ENCODE data around the gene CEP295NL.

DNA sequence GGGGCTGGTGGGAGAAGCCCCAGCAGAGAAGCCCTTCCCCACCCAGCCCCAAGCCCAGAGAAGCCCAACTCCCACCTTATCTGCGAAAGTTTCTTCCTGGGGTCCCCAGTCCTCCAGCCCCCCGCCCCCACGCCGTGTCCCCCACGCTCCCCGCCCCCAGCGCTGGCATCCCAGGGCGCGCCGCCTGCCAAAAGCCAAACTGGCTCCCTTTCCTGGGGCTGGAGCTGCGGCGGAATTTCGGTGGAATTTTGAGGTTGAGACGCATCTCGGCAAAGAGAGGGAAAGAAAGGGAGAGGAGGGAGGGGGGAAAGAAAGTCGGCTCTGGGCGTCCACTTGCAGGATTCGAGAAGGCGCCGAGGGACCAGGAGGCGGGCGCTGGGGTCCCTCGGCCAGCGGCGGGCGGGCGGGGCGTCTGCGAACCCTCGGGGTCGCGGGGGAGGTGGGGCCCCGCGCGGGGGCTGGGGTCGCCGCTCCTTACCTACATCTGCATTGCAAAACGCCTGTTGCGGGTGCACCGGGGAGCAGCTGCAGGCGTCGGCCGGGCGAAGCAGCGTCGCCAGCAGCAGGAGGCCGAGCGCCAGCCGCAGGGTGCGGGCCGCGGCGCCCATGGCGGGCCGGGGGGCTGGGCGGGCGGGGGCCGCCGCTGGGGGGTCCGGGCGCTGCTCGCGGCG lies 21.6 kb upstream of the CEP295NL start:
- TF ChIP-seq SP1 (IDR thresholded peaks at IDR 0.05; ENCODE audit: low read depth) (no peak), CEBPB (IDR thresholded peaks at IDR 0.05; ENCODE audit: low read depth) (no peak), SIN3A (IDR thresholded peaks at IDR 0.05; ENCODE audit: low read depth) (no peak), EZH2phosphoT487 (IDR thresholded peaks at IDR 0.05; ENCODE audit: borderline replicate concordance) (no peak), POLR2A (IDR thresholded peaks at IDR 0.05; ENCODE audit: borderline replicate concordance, extremely low read depth, insufficient read depth, insufficient read length) (no peak), EZH2 (IDR thresholded peaks at IDR 0.05) (no peak), POLR2AphosphoS5 (IDR thresholded peaks at IDR 0.05; ENCODE audit: low read depth, low read length) (no peak)
- TF ChIP-seq, protein P1, sequence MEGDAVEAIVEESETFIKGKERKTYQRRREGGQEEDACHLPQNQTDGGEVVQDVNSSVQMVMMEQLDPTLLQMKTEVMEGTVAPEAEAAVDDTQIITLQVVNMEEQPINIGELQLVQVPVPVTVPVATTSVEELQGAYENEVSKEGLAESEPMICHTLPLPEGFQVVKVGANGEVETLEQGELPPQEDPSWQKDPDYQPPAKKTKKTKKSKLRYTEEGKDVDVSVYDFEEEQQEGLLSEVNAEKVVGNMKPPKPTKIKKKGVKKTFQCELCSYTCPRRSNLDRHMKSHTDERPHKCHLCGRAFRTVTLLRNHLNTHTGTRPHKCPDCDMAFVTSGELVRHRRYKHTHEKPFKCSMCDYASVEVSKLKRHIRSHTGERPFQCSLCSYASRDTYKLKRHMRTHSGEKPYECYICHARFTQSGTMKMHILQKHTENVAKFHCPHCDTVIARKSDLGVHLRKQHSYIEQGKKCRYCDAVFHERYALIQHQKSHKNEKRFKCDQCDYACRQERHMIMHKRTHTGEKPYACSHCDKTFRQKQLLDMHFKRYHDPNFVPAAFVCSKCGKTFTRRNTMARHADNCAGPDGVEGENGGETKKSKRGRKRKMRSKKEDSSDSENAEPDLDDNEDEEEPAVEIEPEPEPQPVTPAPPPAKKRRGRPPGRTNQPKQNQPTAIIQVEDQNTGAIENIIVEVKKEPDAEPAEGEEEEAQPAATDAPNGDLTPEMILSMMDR (IDR thresholded peaks at IDR 0.05 in 2 of 3, conservative IDR thresholded peaks at IDR 0.05 in 1 of 3; ENCODE audit: borderline replicate concordance in 1 of 3, insufficient read depth in 1 of 3, low read depth in 2 of 3, low read length in 2 of 3) = no peak

All from HCT116 (cell line).